Left renal pelvis (tissue), 4 donors: Measurements from ENCODE around the gene ZFC3H1. TPM values are rescaled to one million over a fixed set of nuclear protein-coding genes. Genes with fewer than 3 reads are reported as not detected.
"Not testable (repeated sequence)": the region's sequence is repeated elsewhere in the genome, so short reads cannot be mapped to it uniquely, and the experiment has no call there.

Experiments
- DNase-seq, 4 donors: peaks; one replicate each; pipeline ENCODE4 v3.0.0-alpha.2; 2013; ENCODE audit warnings: low read depth in 4 of 4, low spot score in 3 of 4
- polyA plus RNA-seq, 4 donors: library from polyadenylated mRNA; unstranded; fragments of 120-200 nt; gene quantifications; one replicate each; pipeline ENCODE4 v1.2.1, GENCODE V29; 2013; ENCODE audit not compliant: insufficient read length in 4 of 4

The ZFC3H1 gene
- polyA plus RNA-seq, 4 donors: 42.3 to 84.5 (median 71.0) TPM

DNA sequence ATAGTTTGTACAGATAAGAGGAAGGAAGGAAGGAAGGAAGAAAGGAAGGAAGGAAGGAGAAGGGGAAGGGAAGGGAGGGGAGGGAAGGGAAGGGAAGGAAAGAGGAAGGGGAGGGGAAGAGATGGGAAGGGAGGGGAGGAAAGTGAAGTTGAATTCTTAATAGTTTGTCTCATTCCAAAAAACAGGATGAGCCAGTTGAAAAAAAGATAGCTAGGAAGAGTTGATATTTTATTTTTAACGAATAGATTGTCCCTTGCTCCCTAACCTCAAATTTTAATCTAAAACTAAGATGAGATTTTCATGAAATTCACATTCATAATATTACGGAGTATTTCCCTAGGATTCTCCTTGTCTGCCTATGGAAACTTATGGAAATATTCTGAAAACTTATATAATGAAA lies 80.7 kb downstream of the ZFC3H1 start:
- DNase-seq: no peak

DNA sequence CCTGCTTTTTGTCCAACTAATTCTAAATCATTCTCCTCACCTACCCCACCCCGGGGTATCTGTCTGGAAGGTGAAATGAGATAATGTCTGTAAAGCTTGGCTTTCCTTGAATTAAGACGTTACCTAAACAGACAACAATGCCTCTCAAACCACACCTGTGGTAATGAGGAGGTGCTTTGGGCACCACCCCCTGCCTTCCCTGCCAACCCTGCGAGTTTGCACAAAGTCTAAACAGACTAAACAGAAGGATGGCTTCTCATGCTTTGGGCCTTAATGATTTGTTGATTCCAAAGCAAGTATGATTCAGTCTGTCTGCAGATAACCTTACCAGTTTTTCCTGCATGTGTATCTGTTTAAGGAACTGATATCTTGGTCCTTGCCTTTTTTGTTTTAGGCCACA lies 82.4 kb downstream of the ZFC3H1 start:
- no peak for DNase-seq

DNA sequence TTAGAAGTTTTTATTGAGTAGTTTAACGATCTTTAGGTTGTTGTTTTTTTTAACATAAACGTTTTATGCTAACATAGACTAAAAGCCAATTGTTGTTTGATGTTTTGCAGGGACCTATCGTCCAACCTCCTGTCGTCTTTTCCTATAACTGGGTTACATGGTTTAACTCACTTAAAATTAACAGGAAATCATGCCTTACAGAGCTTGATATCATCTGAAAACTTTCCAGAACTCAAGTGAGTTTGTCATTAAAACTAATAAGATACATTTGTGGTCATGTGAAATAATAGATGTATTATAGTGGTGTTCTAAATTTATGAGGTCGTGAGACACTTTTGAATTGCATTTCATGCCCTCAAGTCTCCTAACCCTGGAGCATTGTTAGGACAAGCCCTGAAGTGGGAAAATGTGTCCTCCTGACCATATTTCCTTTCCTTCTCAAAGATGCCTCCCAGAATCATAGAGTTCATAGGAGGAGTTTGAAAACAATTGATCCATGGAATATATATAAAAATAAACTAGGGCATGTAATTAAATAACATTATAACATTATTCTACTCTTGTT lies 84.9 kb downstream of the ZFC3H1 start:
- no peak for DNase-seq

DNA sequence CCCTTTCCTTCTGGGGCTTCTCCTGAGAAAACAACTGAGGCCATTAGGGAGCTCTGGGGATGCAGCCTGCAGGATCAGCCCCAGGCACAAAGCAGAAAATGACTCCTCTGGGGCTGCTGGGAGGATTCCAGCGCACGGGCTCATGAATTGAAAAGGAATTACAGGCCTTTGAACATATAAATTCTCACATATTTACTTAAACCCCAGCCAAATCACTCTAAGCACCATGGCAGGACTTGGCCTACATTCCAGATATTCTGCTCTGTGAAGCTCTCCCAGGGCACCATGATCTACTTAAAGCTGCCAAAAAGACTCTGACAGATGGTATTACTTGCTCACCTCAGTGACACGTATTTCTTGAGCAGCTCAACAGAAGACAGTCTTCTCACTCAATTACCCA lies 87.2 kb downstream of the ZFC3H1 start:
- no peak for DNase-seq

DNA sequence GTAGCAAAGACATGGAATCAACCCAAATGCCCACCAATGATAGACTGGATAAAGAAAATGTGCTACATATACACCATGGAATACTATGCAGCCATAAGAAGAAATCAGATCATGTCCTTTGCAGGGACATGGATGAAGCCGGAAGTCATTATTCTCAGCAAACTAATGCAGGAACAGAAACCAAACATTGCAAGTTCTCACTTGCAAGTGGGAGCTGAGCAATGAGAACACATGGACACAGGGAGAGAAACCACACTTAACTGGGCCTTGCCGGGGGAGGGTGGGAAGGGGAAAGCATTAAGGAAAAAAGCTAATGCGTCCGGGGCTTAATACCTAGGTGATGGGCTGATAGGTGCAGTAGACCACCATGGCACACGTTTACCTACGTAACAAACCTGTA lies 93.8 kb downstream of the ZFC3H1 start:
- DNase-seq: not testable (repeated sequence)

DNA sequence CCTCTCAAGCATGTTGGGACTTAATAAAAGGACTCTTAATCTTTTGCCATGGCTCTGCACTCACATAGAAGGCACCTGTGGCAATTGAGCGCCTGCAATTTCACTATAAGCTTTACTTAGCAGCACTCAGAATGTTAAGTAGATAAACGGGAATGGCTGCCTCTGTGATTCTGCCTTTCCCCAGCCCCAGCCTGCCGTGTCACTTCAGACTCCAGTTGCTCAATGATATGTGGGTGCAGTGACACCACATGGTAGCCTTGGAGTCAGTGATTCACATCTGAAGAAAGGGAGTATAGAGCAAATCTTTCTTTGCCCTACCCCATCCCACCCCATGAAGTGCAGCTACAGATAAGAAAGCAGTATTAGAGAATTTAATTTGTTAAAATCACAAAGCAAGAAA lies 96.1 kb downstream of the ZFC3H1 start:
- DNase-seq: no peak

DNA sequence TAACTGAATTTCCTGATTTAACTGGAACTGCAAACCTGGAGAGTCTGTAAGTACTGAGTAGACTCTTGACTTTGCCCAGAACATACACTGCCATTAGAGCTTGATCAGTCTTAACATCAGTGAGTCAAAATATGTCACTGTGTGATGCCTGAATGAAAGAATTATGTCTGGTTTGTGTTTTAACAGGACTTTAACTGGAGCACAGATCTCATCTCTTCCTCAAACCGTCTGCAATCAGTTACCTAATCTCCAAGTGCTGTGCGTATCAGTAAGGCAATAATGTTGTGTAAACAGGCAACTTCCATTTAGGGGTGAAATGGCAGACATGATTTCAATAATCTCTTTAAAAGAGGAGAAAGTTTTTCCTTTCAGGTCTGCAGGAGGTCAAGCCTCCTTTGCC lies 97.0 kb downstream of the ZFC3H1 start:
- no peak for DNase-seq

DNA sequence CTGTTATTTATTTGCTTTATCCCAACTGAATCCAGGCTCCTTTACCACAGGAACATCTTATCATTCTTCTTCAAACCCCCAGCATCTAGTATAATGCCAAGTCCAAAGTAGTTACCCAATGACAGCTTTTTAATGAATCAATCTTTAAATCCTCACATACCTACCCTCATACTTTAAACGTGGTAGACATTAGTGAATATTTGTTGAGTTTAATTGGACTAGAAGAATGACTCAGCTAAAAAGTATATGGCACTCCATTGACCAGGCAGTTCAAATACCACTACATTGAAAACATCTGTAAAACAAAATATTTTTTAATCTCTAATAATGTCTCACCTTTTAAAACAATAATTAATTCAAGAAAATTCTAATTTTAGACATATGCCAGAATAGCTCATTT lies 98.1 kb downstream of the ZFC3H1 start:
- DNase-seq: no peak

DNA sequence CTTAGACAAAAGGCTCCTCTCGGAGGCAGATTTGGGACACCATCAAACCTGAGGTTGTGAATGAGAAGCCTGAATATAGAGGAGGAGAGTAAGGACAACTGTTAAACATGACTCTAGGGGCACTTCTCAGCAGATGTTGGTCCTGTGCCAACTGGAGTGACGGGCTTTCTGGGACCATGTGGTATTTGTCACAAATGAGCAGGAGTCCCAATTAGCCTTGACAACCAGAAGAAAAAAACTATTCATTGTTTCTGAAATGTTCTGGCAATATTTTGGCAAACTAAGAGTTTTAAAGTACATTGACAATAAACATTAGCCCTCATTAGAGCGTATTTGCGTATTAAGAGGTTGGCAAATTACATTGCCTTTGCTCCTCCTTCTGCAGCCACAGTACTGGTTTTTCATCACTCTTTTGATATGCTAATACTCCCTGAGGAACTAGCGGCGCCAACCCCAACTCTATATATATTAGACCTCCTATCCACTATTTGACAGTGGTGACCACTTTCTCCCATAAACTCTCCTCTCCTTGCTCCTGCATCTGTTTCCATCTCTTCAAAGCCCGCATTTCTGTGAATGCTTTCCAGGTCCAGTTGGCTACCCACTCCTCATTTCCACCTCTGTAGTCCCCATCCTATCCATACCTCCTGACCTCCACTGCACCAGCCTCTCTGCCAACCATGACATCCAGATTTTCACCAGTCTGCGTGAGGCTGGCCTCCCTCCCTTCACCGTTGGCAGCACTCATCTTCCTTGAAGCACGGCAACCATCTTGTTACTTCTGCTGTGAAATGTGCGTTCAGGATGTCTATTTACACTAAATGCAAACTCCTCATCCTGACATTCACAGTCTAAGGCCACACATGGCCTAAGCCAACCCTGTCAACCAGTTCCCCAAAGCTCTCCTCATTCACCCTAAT lies 100.7 kb downstream of the ZFC3H1 start:
- DNase-seq: no peak

Other genes starting within 250 kb of the ZFC3H1 start
- 10 to 100 TPM in 3 of 4 donors, 1 to 10 TPM in 1; 5.1 to 21.9 (median 18.3) TPM for gene LGR5, start 224.1 kb downstream of the ZFC3H1 start, polyA plus RNA-seq
- 10 to 100 TPM; 10.5 to 19.0 (median 16.7) TPM for gene THAP2, start 453 bp upstream of the ZFC3H1 start, polyA plus RNA-seq
- 10 to 100 TPM; 25.0 to 40.5 (median 36.0) TPM for gene TMEM19, start 22.2 kb upstream of the ZFC3H1 start, polyA plus RNA-seq
- gene RAB21, start 91.0 kb upstream of the ZFC3H1 start, polyA plus RNA-seq: 10 to 100 TPM; 51.5 to 79.3 (median 66.6) TPM
- gene TBC1D15, start 175.9 kb upstream of the ZFC3H1 start, polyA plus RNA-seq: 10 to 100 TPM; 51.5 to 57.4 (median 55.7) TPM